Gastroesophageal sphincter (tissue), 3 donors: Measurements from ENCODE around the gene CD2.

Source experiments
- EP300 ChIP-seq: sonication (generic); formaldehyde crosslinking; IDR thresholded peaks from one replicate; pipeline ENCODE4 v1.6.1; 2017; ENCODE audit warnings: antibody characterized with exemption, mild to moderate bottlenecking
- TF ChIP-seq, protein P1 (sequence below), 4 experiments: fragments of 200-600 bp in 2 of 4; fragments of 450-650 bp in 2 of 4; sonication (generic) in 1 of 4; IDR thresholded peaks; one replicate each; pipeline ENCODE4 v1.5.1; 2017 to 2019; ENCODE audit warnings: antibody characterized with exemption in 4 of 4, mild to moderate bottlenecking in 2 of 4, moderate library complexity in 2 of 4

DNA sequence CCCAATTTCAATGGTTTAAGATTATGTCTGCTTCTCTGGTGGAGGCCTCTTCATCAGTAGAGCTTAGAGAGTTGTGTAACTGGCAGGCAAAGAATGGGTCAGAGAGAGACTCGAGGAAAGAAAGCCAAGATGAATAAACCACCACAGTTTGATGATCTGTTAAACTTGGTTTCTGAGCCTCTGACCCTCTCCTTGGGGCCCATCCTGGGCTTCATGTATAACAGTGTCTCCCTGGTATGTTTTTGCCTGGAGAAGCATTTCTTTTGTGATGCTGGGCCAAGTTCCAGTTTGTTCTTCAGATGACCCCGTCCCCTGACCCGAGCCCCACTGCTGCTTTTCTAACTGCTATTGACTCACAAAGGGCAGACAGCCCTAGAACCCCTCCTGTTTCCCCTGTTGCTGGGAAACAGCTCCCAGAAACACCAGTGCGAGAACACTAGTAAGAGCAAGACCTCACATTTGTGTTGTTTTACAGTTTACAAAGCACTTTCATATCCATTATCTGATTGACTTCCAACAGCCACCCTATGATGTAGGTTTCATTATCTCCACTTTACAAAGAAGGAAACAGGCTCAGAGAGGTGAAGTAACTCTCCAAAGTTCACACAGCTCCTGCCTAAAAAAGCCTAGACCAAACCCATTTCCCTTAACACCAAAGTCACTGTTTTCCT lies 9.0 kb downstream of the CD2 start:
- TF ChIP-seq, protein P1, sequence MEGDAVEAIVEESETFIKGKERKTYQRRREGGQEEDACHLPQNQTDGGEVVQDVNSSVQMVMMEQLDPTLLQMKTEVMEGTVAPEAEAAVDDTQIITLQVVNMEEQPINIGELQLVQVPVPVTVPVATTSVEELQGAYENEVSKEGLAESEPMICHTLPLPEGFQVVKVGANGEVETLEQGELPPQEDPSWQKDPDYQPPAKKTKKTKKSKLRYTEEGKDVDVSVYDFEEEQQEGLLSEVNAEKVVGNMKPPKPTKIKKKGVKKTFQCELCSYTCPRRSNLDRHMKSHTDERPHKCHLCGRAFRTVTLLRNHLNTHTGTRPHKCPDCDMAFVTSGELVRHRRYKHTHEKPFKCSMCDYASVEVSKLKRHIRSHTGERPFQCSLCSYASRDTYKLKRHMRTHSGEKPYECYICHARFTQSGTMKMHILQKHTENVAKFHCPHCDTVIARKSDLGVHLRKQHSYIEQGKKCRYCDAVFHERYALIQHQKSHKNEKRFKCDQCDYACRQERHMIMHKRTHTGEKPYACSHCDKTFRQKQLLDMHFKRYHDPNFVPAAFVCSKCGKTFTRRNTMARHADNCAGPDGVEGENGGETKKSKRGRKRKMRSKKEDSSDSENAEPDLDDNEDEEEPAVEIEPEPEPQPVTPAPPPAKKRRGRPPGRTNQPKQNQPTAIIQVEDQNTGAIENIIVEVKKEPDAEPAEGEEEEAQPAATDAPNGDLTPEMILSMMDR (IDR thresholded peaks at IDR 0.05): no peak
- no peak for TF ChIP-seq EP300
